Stimulated activated CD8-positive, alpha-beta memory T cell treated with anti-CD3 and anti-CD28 coated beads, Interleukin-4, amount 100 ng/mL, for 1 hour (primary cell): Measurements from ENCODE around the gene TC2N.
"Not testable (repeated sequence)": the region's sequence is repeated elsewhere in the genome, so short reads cannot be mapped to it uniquely, and the experiment has no call there.

Source experiments
- DNase-seq, 2 donors: peaks; one replicate each; pipeline ENCODE4 v3.0.0-alpha.2; 2020; ENCODE audit warnings: low read depth in 2 of 2, low spot score in 1 of 2

Gene TC2N

DNA sequence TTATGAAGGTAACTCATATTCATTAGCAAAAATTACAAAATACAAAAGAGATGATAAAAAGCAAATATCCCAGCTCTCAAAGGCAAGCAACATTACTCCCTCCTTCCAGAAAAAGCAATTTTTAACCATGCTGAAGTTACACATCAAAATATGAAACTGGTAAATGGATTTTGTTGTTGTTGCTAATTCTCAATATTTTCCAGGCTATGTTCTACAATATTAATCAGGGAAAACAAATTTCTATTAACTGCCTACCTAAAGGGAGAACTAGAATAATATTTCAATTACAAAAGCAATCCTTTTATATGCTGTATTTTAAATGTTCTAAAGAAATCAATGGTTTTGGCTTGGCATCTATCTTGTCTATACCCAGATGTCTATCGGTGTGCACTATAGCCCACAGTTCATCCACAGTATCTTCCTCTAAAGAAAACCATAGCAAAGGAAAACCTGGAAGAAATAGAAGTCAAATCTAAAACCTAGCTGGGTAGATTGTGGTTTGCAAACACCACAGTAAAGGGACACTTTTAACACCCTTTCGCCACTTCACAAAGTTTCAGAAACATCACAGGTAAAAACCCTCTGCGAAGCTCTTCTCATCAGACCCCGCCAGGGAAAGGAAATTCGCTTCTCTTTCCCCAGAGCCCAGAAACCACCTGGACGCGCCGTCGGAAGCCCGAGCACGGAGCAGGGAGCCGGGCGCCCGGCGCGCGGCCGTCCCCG lies 32.0 kb downstream of the TC2N start:
- no peak for DNase-seq

DNA sequence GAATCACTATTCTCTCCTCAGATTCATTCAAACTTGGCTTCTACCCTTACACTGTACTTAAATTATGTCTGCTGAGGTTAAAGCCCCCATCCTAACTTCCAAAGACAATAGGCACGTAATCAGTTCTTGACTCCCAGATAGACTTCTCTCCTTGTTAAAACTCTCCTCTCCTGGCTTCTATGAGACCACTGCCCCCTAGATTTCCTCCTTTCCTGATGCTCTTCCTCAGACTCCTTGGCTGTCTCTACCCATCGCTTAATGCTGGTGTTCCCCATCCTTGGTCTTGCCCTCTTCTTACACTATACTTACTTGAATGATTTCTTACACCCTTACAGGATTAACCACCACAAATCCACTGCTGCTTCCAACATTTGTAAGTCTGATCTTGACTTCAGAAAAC lies 32.8 kb downstream of the TC2N start:
- no peak for DNase-seq

DNA sequence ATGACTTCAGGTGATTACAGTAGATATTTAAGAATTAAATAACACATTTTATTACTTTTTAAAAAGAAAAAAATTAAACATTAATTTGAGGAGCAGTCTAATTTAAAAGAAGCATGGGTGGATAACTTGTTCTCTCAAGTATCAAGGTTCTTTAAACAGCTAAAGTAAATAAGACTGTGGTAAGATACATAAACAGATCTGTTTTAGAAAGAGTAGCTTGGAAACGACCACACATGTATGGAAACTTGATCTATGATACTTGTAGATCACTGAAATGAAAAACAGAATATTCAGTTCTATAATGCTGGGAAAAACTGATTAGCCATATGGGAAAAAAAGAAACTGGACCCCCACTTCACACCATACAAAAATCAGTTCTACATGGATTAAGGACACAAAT lies 36.0 kb downstream of the TC2N start:
- DNase-seq = no peak

DNA sequence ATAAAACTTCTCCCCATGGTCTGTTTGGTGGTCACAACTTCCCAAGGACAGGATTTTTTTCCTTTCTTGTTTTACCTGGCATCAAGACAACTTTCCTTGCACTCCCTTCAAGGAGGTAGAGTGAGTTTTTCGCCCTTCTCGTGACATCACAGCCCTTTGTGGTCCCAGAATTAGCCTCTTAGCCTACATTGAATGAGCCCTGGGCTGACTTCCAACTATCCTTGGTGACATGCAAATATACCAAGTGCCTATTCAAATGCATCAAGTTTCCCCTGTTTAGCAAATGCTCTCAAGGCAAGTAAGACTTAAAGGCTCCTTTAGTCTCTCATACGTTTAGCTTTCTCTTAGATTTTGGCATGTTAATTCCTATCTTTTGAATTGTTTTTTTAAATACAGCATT lies 36.6 kb downstream of the TC2N start:
- no peak for DNase-seq

DNA sequence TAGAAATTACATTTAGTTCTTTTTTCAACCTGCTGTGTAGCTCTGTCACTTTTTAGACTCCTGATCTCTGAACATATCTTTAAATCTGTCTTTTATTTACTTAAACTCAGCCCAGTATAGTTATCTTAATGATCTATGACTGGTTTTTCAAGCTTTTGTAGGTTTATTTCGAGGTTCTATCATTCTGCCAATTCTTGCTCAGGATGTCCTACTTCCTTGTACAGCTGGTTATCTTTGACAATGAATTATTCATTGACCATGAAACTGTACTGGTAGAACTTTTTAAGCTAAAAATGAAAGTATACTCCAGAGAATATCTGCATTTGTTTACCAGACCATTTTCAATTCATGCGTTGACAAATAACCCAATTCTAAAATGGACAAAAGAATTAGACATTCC lies 37.8 kb downstream of the TC2N start:
- no peak for DNase-seq

DNA sequence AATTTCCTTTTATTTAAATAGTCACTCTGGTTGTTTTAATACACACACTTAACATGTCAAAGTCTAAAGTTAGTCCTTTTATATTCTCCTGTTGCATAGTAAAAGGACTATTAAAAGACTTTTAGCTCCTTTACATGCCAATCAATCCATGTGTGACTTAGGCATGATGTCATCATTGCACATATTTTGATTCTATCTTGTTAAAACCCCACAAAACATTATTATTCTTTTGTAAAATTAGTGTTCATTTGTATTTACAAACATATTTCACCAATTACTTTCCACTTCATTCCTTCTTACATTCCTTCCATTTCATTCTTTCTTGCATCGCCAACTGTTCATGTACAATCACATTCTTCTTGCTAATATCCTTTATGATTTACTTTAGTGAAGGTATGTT lies 39.6 kb downstream of the TC2N start:
- DNase-seq = no peak

DNA sequence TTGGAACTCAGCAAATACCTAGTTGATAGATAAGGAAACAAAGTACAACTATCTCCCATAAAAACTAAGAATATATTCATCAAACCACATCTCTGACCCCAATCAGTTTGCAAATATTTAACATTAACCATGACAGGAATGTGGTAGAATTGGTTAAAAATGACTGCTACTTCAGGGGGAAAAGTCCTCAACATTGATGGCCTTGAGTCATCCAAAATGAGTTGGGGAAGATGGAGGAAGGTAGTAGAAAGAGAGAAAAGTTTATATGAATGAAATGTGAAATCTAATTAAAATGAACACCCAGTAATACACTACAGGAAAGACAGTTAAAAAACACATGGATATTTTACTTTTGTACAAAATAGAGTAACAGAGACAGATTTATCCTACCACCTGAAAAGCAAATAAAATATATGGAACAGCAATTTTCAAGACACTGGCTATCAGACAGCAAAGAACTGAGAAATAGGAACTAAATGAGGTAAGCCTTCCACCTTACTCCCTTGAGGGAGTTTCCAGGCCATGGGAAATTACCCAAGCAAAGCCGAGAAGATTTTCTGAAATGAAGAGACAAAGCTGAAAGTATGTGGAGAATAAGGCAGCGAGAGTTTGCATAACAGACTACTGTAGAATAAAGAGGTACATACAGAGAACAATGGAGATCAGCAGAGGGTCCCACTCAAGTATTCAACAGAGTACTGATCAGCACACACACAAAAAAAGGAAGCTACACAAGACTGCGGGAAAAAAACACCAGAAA lies 49.6 kb downstream of the TC2N start:
- DNase-seq = no peak

DNA sequence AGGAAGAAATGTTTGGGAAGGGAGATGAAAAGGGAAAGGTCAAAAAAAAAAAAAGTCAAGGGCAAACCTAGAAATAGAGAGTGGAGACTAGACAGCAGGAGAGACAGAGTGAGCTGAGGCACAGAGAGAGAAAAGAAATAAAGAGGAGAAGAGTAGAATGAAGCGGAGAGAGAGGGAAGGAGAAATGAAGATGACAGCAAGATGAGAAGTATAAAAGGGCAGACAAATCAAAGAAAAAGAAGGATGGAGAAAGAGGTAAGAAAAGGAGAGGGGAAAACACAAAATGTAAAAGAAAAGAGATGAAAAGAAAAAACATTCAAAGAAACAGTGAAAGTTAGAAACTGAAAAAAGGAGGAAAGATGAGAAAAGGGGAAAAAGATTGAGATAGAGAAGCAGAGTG lies 53.0 kb downstream of the TC2N start:
- DNase-seq = no peak

DNA sequence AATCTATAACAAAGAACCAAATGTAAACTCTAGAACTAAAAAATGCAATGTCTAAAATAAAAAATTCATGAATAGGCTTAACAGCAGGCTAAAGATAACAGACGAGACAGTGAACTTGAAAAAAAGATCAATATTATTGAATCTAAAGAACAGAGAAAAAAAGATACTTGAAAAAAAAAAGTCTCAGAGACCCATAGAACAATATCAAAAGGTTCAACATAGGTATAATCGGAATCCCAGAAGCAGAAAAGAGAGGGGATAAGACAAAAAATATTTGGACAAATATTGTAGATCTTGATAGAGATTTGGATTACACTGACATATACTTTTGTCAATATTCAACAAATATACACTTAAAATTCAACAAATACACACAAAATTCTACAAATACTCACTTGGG lies 56.6 kb downstream of the TC2N start:
- no peak for DNase-seq

DNA sequence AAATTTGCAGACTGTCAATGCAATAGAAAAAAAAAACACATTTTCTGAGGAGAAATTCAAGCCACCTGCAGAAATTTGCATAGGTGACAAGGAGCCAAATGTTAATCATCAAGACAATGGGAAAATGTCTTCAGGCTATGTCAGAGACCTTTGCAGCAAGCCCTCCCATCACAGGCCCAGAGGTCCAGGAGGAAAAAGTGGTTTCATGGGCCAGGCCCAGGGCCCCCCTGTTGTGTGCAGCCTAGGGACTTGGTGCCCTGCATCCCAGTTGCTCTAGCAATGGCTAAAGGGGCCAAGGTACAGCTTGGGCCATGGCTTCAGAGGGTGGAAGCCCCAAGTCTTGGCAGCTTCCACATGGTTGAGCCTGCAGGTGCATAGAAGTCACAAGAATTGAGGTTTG lies 60.6 kb downstream of the TC2N start:
- DNase-seq = no peak

DNA sequence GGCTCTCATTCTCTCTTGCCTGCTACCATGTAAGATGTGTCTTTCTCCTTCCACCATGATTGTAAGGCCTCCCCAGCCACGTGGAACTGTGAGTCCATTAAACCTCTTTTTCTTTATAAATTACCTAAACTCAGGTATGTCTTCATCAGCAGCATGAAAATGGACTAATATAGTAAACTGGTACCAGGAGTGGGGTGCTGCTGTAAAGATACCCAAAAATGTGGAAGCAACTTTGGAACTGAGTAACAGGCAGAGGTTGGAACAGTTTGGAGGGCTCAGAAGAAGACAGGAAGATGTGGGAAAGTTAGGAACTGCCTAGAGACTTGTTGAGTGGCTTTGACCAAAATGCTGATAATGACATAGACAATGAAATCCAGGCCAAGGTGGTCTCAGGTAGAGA lies 61.2 kb downstream of the TC2N start:
- not testable (repeated sequence) for DNase-seq

DNA sequence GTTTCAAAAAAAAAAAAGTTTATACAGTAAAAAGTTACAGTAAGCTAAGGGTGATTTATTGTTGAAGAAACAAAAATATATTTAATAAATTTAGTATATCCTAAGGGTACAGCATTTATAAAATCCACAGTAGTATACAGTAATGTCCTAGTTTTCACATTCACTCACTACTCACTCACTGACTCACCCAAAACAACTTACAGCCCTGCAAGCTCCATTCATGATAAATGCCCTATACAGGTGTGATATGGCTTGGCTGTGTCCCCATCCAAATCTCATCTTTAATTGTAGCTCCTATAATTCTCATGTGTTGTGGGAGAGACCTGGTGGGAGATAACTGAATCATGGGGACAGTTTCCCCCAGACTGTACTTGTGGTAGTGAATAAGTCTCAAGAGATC lies 61.7 kb downstream of the TC2N start:
- DNase-seq = no peak

DNA sequence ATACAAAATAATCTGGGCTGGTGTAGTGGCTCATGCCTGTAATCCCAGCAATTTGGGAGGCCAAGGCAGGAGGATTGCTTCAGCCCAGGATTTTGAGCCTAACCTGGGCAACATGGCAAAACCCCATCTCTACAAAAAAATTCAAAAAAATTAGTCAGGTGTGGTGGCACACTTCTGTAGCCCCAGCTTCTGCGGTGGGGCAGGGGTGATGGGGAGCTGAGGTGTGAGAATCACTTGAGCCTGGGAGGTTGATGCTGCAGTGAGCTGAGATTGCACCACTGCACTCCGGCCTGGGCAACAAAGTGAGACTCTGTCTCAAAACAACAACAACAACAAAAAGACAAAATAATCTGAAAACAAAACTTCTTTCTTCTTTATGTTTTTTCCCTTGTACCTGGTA lies 66.0 kb downstream of the TC2N start:
- no peak for DNase-seq

DNA sequence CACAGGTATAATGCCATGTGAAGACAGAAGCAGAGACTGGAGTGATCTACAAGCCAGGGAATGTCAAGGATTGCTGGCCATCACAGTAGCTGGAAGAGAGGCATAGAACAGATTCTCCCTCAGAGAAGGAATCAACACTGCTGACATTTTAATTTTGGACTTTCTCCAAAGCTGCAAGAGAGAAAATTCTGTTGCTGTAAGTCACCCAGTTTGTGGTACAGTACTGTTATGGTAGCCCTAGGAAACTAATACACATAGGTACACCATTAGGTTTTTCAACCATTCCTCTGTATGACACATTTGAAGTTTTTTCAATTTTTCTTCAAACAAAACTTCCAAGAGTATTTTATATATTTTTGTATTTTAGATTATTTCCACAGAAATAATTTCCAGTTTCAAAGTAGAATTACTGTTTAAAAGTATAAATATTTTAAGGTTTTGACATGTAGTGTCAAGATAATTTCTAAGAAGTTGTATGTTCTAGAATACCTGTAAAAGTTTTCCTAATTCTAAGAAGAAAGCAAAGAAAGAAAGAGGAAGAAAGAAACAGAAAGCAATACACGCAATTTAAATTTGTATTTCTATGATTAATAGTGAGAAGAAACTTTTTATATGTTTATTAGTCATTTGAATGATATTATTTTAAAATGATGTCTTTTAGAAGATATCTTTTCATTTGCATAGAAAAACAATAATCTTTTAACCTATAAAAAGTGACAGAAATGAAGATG lies 70.6 kb downstream of the TC2N start:
- no peak for DNase-seq

DNA sequence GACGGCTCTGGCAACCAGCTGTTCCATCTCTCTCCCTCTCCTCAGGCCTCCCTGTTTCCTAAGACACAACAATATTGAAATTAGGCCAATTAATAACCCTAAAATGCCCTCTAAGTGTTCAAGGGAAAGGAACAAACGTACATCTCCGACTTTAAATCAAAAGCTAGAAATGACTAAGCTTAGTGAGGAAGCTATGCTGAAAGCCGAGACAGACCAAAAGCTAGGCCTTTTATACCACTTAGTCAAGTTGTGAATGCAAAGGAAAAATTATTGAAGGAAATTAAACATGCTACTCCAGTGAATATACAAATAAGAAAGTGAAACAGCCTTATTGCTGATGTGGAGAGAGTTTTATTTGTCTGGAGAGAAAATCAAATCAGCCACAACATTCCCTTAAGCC lies 73.6 kb downstream of the TC2N start:
- no peak for DNase-seq

DNA sequence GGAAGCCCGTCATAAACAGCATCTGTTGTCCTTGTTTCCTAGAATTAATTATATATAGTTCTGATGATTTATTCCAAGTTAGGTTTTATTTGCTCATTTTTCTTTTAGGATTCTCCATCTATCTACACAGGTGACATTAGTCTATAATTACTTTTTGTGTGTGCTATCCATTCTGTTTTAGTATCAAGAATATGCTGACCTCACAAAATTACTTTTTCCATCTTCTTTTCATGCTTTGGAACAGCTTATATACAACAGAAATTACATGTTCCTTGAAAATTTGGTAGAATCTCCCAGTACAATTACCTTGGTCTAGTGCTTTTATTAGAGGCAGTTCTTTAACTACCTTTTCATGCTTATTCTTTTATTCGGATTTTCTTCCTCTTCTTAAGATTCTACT lies 81.1 kb downstream of the TC2N start:
- DNase-seq = no peak

DNA sequence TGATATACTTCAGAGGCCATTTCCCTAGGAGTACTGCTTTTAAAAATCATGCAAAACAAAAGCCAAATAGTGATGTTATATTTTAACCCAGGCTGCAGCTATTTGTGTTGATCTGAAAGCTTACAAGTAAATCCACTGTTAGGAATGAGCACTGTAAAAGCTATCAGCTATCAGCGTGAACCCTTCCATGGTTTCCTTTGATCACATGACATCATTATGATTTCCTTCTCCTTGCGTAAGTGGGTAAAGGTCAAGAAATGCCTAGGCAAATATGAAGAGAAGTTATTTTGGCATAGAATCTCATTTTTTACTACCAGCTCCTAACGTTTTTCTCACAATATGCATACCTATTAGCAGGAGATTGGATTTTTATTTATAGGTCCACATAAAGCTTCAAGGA lies 86.9 kb downstream of the TC2N start:
- no peak for DNase-seq

DNA sequence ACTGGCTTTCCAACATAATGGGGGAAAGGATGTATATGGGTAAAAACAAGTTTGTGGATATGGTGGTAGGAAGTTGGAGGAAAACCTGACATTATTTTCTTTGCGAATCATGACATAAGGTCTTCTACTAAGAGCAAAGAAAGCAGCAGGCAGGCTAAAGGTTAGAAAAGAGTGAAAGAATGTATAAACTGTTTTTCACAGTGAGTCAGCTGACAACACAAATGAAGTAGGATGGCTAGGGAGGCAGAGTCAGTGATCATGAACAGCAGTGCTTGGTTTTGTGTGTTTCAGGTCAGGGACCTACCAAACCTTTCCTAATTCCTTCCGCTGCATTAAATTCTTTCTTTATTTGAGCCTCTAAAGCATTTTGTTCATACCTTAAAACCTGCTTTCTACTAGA lies 89.1 kb downstream of the TC2N start:
- no peak for DNase-seq

DNA sequence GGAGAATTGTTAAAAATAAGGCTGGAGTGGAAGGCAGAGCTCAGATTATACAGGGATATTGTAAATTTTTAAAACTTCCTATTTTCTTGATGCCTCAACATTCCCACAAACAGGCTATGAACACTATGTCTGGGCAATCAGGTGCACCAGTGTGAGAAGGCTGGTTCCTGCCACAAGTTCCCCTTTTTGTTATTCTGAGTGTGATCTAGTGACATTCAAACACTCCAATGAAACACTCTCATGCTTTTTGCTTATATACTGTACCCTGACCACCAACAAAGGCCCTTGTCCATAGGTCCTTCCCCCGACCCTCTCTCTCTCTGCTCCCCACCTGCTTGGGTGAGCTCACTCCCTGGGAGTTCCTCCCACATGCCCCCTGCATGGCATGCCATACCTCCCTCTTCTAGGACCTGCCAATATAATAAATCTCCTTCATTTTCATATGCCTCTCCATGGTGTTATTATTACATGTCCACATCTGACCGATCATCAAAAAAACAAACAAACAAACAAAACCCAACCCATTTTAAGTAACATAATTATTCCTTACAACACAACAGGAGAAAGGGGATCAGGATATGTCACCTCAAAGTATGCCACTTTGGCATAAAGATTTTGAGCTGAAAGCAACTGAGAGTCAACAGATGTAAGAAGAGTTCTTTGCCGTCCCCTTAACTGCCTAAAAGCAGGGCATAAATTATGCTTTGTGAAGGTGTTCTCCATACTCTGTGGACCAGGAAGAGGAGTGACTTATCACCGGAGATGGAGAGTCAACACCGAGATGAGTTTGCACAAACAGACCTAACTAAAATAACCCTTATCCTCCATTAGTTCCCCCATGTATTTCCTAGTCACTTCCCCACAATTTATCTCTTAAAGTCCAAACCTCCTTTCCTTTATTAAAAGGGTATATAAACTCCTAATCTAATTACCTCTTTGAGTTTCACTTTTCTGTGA lies 92.9 kb downstream of the TC2N start:
- DNase-seq = no peak

DNA sequence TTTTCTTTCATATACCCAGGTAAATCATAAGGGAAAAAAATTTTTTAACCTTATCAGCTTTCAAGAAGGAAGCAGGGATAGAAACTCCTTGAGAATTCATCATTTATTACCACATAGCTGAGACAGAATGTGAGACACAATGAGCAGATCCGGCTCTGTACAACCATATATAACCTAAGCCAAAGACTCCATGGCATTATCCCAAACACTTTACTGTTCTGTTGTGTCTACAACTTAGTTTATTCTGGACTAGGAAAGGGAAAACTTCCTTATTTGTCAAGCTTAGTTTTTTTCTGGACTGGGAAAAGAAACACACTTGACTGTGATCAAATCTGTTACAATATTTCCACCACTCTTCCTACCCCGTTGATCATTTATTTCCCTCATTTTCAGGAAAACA lies 97.2 kb downstream of the TC2N start:
- DNase-seq = no peak
